H1 (cell line): ENCODE results near the gene KLK6. TPM values are rescaled to one million over a fixed set of nuclear protein-coding genes. Genes with fewer than 3 reads are reported as not detected.

ENCODE experiments used
- CTCF ChIA-PET: fragments of 300-600 bp; sonication (Branson Sonifier 250); formaldehyde crosslinking; loops from one replicate; lab custom pipeline; 2021; ENCODE audit not compliant: partially characterized antibody; lab: Charles Lee
- POLR2A ChIA-PET: fragments of 300-600 bp; sonication (Branson Sonifier 250); formaldehyde crosslinking; loops from one replicate; lab custom pipeline; 2021; ENCODE audit warnings: inconsistent platforms; ENCODE audit not compliant: partially characterized antibody; lab: Charles Lee
- DNase-seq, 2 experiments: peaks; one replicate each; pipeline versions ENCODE4 v3.0.0 to v3.0.0-alpha.2; 2010 to 2022; ENCODE audit warnings: low spot score in 2 of 2, low read depth in 1 of 2, mixed read lengths in 1 of 2
- FAIRE-seq: peaks from 2 replicates; lab custom pipeline; 2011; peaks lifted over from hg19 to GRCh38; lab: Jason Lieb, UNC
- H2AFZ ChIP-seq: 2 replicates; pipeline ENCODE4 v1.8.1; 2012; ENCODE audit warnings: low read length, inconsistent platforms
- H2AK5ac ChIP-seq: 2 replicates; pipeline ENCODE4 v1.6.1; 2013; ENCODE audit warnings: low read depth, low read length
- H2BK120ac ChIP-seq: replicated peaks from 2 replicates; pipeline ENCODE3; 2013; ENCODE audit warnings: low read depth, low read length, inconsistent platforms
- H2BK12ac ChIP-seq: 2 replicates; pipeline ENCODE4 v1.6.1; 2013; ENCODE audit warnings: low read depth, low read length
- H2BK15ac ChIP-seq: 2 replicates; pipeline ENCODE4 v1.6.1; 2013; ENCODE audit warnings: low read length
- H2BK20ac ChIP-seq: 2 replicates; pipeline ENCODE4 v1.6.1; 2013; ENCODE audit warnings: low read length
- H2BK5ac ChIP-seq: 2 replicates; pipeline ENCODE4 v1.6.1; 2013; ENCODE audit warnings: low read depth, low read length
- H3K14ac ChIP-seq: 2 replicates; pipeline ENCODE4 v1.6.1; 2013; ENCODE audit warnings: inconsistent platforms; ENCODE audit not compliant: insufficient read length
- H3K18ac ChIP-seq: 2 replicates; pipeline ENCODE4 v1.6.1; 2013; ENCODE audit warnings: low read length; ENCODE audit errors: extremely low read depth
- H3K23ac ChIP-seq: 2 replicates; pipeline ENCODE4 v1.6.1; 2013; ENCODE audit warnings: inconsistent platforms; ENCODE audit not compliant: insufficient read length
- H3K23me2 ChIP-seq: 2 replicates; pipeline ENCODE4 v1.6.1; 2013; ENCODE audit warnings: low read depth, low read length
- H3K27ac ChIP-seq: 2 replicates; pipeline ENCODE4 v1.6.1; 2011; ENCODE audit warnings: low read depth, low read length, inconsistent platforms
- H3K27me3 ChIP-seq, 4 experiments: replicated peaks in 1 of 4; 1 replicate in 1 of 4; 2 replicates in 3 of 4; pipeline versions ENCODE4 v1.6.1 to v1.8.1; 2011 to 2013; ENCODE audit warnings: low read length in 3 of 4, mild to moderate bottlenecking in 3 of 4, inconsistent platforms in 2 of 4, mixed read lengths in 2 of 4, moderate library complexity in 1 of 4; ENCODE audit not compliant: control insufficient read depth in 3 of 4, insufficient read depth in 3 of 4; ENCODE audit errors: extremely low read depth in 1 of 4
- H3K36me3 ChIP-seq, 4 experiments: 2 replicates each; pipeline versions ENCODE4 v1.6.1 to v1.8.1; 2011 to 2013; ENCODE audit warnings: mild to moderate bottlenecking in 4 of 4, low read length in 3 of 4, moderate library complexity in 2 of 4, control low read depth in 1 of 4, inconsistent platforms in 1 of 4; ENCODE audit not compliant: insufficient read depth in 4 of 4, control insufficient read depth in 2 of 4
- H3K4ac ChIP-seq: replicated peaks from 2 replicates; pipeline ENCODE3; 2013; ENCODE audit warnings: low read length, low read depth, mixed read lengths, inconsistent platforms; ENCODE audit not compliant: insufficient read length
- H3K4me1 ChIP-seq, 4 experiments: replicated peaks in 1 of 4; 1 replicate in 1 of 4; 2 replicates in 3 of 4; pipeline versions ENCODE4 v1.6.1 to v1.8.1; 2011 to 2013; ENCODE audit warnings: low read length in 3 of 4, inconsistent platforms in 2 of 4, mixed read lengths in 1 of 4; ENCODE audit not compliant: insufficient read depth in 4 of 4, control insufficient read depth in 3 of 4
- H3K4me2 ChIP-seq, 2 experiments: 2 replicates each; pipeline versions ENCODE4 v1.6.1 to v1.8.1; 2011 to 2013; ENCODE audit warnings: low read depth in 2 of 2, low read length in 2 of 2, control low read depth in 1 of 2, inconsistent platforms in 1 of 2, mild to moderate bottlenecking in 1 of 2; ENCODE audit not compliant: insufficient read depth in 1 of 2
- H3K4me3 ChIP-seq, 4 experiments: fragments of 200-600, 300-600 bp in 1 of 4; sonication (generic), shearing (Covaris generic), sonication (Bioruptor Twin) in 1 of 4; 2 replicates each; pipeline versions ENCODE4 v1.5.1 to v1.8.1; 2011 to 2016; ENCODE audit warnings: low read length in 4 of 4, low read depth in 3 of 4, control low read depth in 2 of 4, inconsistent platforms in 2 of 4, mild to moderate bottlenecking in 2 of 4, mixed read lengths in 1 of 4, moderate library complexity in 1 of 4; ENCODE audit not compliant: insufficient read depth in 2 of 4; ENCODE audit errors: extremely low read depth in 1 of 4
- H3K56ac ChIP-seq: replicated peaks from 2 replicates; pipeline ENCODE3; 2013; ENCODE audit warnings: low read depth, mild to moderate bottlenecking, mixed read lengths, low read length, inconsistent platforms; ENCODE audit not compliant: insufficient read length
- H3K79me1 ChIP-seq: 2 replicates; pipeline ENCODE4 v1.6.1; 2013; ENCODE audit warnings: low read depth, low read length, control low read depth
- H3K79me2 ChIP-seq, 2 experiments: 2 replicates each; pipeline versions ENCODE4 v1.6.1 to v1.8.1; 2012 to 2013; ENCODE audit warnings: low read length in 2 of 2, mild to moderate bottlenecking in 2 of 2, inconsistent platforms in 1 of 2; ENCODE audit not compliant: insufficient read depth in 2 of 2, control insufficient read depth in 1 of 2
- H3K9ac ChIP-seq, 4 experiments: replicated peaks in 1 of 4; 1 replicate in 1 of 4; 2 replicates in 3 of 4; pipeline versions ENCODE4 v1.6.1 to v1.8.1; 2011 to 2013; ENCODE audit warnings: low read depth in 3 of 4, low read length in 3 of 4, control low read depth in 2 of 4, mild to moderate bottlenecking in 2 of 4, moderate library complexity in 2 of 4, inconsistent platforms in 1 of 4; ENCODE audit errors: extremely low read depth in 1 of 4
- H3K9me3 ChIP-seq, 2 experiments: 2 replicates each; pipeline versions ENCODE4 v1.6.1 to v1.8.1; 2012 to 2013; ENCODE audit warnings: mild to moderate bottlenecking in 2 of 2, moderate library complexity in 2 of 2, control low read depth in 1 of 2, inconsistent platforms in 1 of 2, low read depth in 1 of 2, low read length in 1 of 2, mixed read lengths in 1 of 2; ENCODE audit not compliant: insufficient read depth in 2 of 2
- H4K20me1 ChIP-seq, 2 experiments: replicated peaks in 1 of 2; 2 replicates each; pipeline versions ENCODE3 to v1.8.1; 2011 to 2013; ENCODE audit warnings: inconsistent platforms in 2 of 2, low read length in 2 of 2, mild to moderate bottlenecking in 1 of 2; ENCODE audit not compliant: insufficient read depth in 2 of 2, control insufficient read depth in 1 of 2
- H4K5ac ChIP-seq: 2 replicates; pipeline ENCODE4 v1.6.1; 2013; ENCODE audit warnings: low read length, low read depth, mixed read lengths, inconsistent platforms; ENCODE audit not compliant: insufficient read length
- H4K8ac ChIP-seq: 2 replicates; pipeline ENCODE4 v1.8.0; 2013; ENCODE audit warnings: mild to moderate bottlenecking, moderate library complexity, low read length, inconsistent platforms; ENCODE audit not compliant: insufficient read depth; ENCODE audit errors: extremely low read depth
- H4K91ac ChIP-seq: replicated peaks from 2 replicates; pipeline ENCODE3; 2013; ENCODE audit warnings: low read length, mixed read lengths, inconsistent platforms; ENCODE audit not compliant: insufficient read length
- BCL11A ChIP-seq, 2 experiments: IDR thresholded peaks; one replicate each; pipeline ENCODE4 v1.6.1; 2011; ENCODE audit warnings: low read depth in 2 of 2, low read length in 2 of 2, mild to moderate bottlenecking in 2 of 2
- CBX8 ChIP-seq: fragments of 300-800, 300-1000 bp; sonication (generic); IDR thresholded peaks from 2 replicates; pipeline ENCODE4 v1.7.1; 2016; ENCODE audit warnings: low read depth, low read length, borderline replicate concordance
- CTBP2 ChIP-seq: IDR thresholded peaks from 2 replicates; pipeline ENCODE4 v1.7.0; 2011; ENCODE audit warnings: borderline replicate concordance, mild to moderate bottlenecking, moderate library complexity, mixed read lengths, low read length; ENCODE audit not compliant: insufficient read depth, insufficient read length
- EGR1 ChIP-seq: IDR thresholded peaks from 2 replicates; pipeline ENCODE4 v1.6.1; 2011; ENCODE audit warnings: low read depth, low read length, borderline replicate concordance
- GTF2F1 ChIP-seq: IDR thresholded peaks from 2 replicates; pipeline ENCODE4 v1.6.1; 2012; ENCODE audit warnings: low read depth, low read length, improper control_type of control experiment, borderline replicate concordance
- KDM5A ChIP-seq: fragments of 200-600 bp; IDR thresholded peaks from 2 replicates; pipeline ENCODE4 v1.7.1; 2012; ENCODE audit warnings: mild to moderate bottlenecking, low read length, inconsistent platforms, mixed read lengths
- MAFK ChIP-seq: IDR thresholded peaks from 2 replicates; pipeline ENCODE4 v1.6.1; 2012; ENCODE audit warnings: low read depth, mild to moderate bottlenecking, improper control_type of control experiment, low read length
- RBBP5 ChIP-seq: IDR thresholded peaks from 2 replicates; pipeline ENCODE4 v1.7.1; 2012; ENCODE audit warnings: low read depth, mild to moderate bottlenecking, inconsistent platforms, low read length, moderate library complexity, borderline replicate concordance
- RFX5 ChIP-seq: IDR thresholded peaks from 2 replicates; pipeline ENCODE4 v1.6.1; 2011; ENCODE audit warnings: low read depth, low read length, improper control_type of control experiment, borderline replicate concordance
- SP1 ChIP-seq: IDR thresholded peaks from 2 replicates; pipeline ENCODE4 v1.6.1; 2011; ENCODE audit warnings: low read depth, low read length
- WGBS, 2 experiments: shearing (Covaris generic) in 1 of 2; methylation state at CpG; one replicate each; pipeline versions ENCODE4 v1.1.6 to v1.1.7; 2013 to 2015; ENCODE audit warnings: low lambda C conversion rate in 2 of 2, mixed read lengths in 2 of 2, inconsistent platforms in 1 of 2, low coverage in 1 of 2, missing lambda C conversion rate in 1 of 2; ENCODE audit not compliant: insufficient replicate concordance in 2 of 2, insufficient coverage in 1 of 2, insufficient read length in 1 of 2; ENCODE audit errors: extremely low coverage in 1 of 2, missing lambda C conversion rate in 1 of 2; 5-methylcytosine and 5-hydroxymethylcytosine counted together
- polyA plus RNA-seq, 7 experiments: library from polyadenylated mRNA; depleted of rRNA in 3 of 7; stranded (reverse) in 5 of 7; unstranded in 2 of 7; fragments of >200 nt in 5 of 7; fragments of 200-250 nt in 2 of 7; gene quantifications; 1 replicate in 5 of 7; 2 replicates in 1 of 7; 4 replicates in 1 of 7; pipeline versions ENCODE4 v1.2.1 to v1.2.3, GENCODE V29; 2011 to 2013; ENCODE audit warnings: missing spikeins in 2 of 7, mixed read lengths in 2 of 7
- total RNA-seq: library from RNA; stranded (reverse); fragmentation: NEBNext Ultra II Directional; extraction: Animal tissue kit (Norgen Biotek cat#: 25700); gene quantifications from 2 replicates; pipeline ENCODE4 v1.2.1, GENCODE V29; 2021
- TF ChIP-seq, protein P1 (sequence below): IDR thresholded peaks from 2 replicates; pipeline ENCODE4 v1.6.1; 2012; ENCODE audit warnings: inconsistent platforms

KLK6 gene
- total and polyA plus RNA-seq, 2 of the 8 experiments (the other 6 are each of a cell fraction or from before 2014, with no cell fraction given), result 0.69 to 3.2 TPM

DNA sequence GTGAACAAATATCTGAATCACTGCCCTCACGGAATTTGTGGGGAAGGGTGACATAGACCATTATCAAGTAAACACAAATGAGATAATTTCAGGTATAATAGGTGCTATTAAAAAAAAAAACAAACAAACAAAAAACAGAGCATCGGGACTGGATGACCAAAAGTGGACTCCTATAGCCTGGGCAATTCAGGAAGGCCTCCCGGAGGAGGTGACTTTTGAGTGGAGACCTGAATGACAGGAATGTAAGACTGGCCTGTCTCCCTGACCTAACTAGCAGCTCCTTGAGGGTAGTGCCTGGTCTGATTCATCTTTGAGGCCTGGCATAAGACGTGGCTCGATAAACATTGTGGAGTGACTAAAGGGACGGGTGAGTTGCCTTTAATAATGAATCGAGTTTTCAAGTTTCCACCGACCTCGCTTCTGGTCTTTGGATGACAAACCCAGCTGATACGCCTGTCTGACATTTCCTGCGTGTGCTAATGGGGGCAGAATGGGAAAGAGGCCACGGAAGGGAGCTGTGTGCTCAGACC lies 43.3 kb upstream of the KLK6 start:
- H2BK120ac ChIP-seq, result no peak overlapping the region
- no peak overlapping the region for H3K4me3 ChIP-seq
- no peak for FAIRE-seq
- no peak overlapping the region for H3K4me2 ChIP-seq
- no peak overlapping the region for H2AFZ ChIP-seq
- H3K79me1 ChIP-seq, result no peaks in the 10 kb centered on the region
- H3K9ac ChIP-seq, result no peak overlapping the region
- no peak overlapping the region for H4K5ac ChIP-seq
- H2AK5ac ChIP-seq, result no peak overlapping the region
- H3K4ac ChIP-seq, result no peak overlapping the region
- H2BK12ac ChIP-seq, result no peak overlapping the region
- no peak overlapping the region for H4K91ac ChIP-seq
- no peak overlapping the region for H3K18ac ChIP-seq
- peaks cover 0 to 9% (median 7%) of the 10 kb centered on the region in 4 experiments; a peak in 5 of 7 replicates for H3K27me3 ChIP-seq
- H4K20me1 ChIP-seq, result no peaks in the 10 kb centered on the region
- H3K27ac ChIP-seq, result no peak overlapping the region
- no peak overlapping the region for H4K8ac ChIP-seq
- H2BK5ac ChIP-seq, result no peak overlapping the region
- peaks cover 9% of the 10 kb centered on the region; the same call in 1 of the 2 replicates for H3K23me2 ChIP-seq
- H3K56ac ChIP-seq, result no peak overlapping the region
- no peak overlapping the region for H3K14ac ChIP-seq
- H2BK15ac ChIP-seq, result no peak overlapping the region
- no peaks in the 10 kb centered on the region for H3K36me3 ChIP-seq
- H3K4me1 ChIP-seq, result no peaks in the 10 kb centered on the region; a peak in 1 of 7 replicates
- no peak overlapping the region for H2BK20ac ChIP-seq
- H3K79me2 ChIP-seq, result no peaks in the 10 kb centered on the region
- DNase-seq, result no peak
- POLR2A ChIA-PET, result no interaction called here
- no peak overlapping the region for H3K23ac ChIP-seq
- 77% methylated on average over 12 of the region's 12 CpGs; no CpG with 5 or more reads in 1 of the 2 experiments for WGBS, 2 experiments
- CTCF ChIA-PET, result interaction anchor here (0.7 to 3.5 kb wide), 8 partner anchors 11 to 90 kb away, joined by 3 to 18 read pairs (median 4); partner anchors contain the start of gene KLK8
- no peaks in the 10 kb centered on the region for H3K9me3 ChIP-seq
- TF ChIP-seq CTBP2 (no peak), KDM5A (no peak), GTF2F1 (no peak), MAFK (no peak), EGR1 (no peak), BCL11A (IDR thresholded peaks at IDR 0.05; ENCODE audit: low read depth in 2 of 2, low read length in 2 of 2) (no peak), RBBP5 (no peak), RFX5 (no peak), SP1 (no peak), CBX8 (no peak)
- TF ChIP-seq, protein P1, sequence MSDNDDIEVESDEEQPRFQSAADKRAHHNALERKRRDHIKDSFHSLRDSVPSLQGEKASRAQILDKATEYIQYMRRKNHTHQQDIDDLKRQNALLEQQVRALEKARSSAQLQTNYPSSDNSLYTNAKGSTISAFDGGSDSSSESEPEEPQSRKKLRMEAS, result no peak
